ENCODE measurements around the gene C6orf15. TPM values are rescaled to one million over a fixed set of nuclear protein-coding genes. Genes with fewer than 3 reads are reported as not detected.

C6orf15 gene
- total RNA-seq, 1 experiment from 2014 or later = not detected

DNA sequence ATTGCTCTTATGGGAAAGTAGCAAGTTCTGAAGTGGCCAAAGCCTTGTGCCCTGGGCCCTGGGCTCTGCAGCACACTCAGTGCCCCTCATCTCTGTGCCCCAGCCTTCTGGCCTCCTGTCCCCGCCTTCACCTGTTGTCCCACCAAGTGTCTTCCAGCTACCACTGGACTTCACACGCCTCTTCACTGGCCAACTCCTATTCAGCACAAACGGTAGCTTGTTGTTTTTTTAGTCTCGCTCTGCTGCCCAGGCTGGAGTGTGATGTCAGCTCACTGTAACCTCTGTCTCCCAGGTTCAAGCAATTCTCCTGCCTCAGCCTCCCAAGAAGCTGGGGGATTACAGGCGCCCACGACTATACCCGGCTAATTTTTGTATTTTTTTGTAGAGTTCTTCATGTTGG, 40.4 kb upstream of the C6orf15 start:
- no peaks in the 10 kb centered on the region for H3K36me3 ChIP-seq (ENCODE audit: control insufficient read depth, insufficient read depth, low read length)
- Mint-ChIP-seq H3K36me3 (ENCODE audit: insufficient read depth, unreplicated experiment) (peaks cover 5% of the 10 kb centered on the region), H3K9me3 (ENCODE audit: unreplicated experiment) (no peaks in the 10 kb centered on the region), H3K27ac (ENCODE audit: unreplicated experiment) (no peak overlapping the region), H3K4me1 (ENCODE audit: low read depth, unreplicated experiment) (no peaks in the 10 kb centered on the region), H3K27me3 (ENCODE audit: insufficient read depth, unreplicated experiment) (no peaks in the 10 kb centered on the region), H3K4me3 (ENCODE audit: unreplicated experiment) (no peak overlapping the region)
- TF ChIP-seq, protein P1, sequence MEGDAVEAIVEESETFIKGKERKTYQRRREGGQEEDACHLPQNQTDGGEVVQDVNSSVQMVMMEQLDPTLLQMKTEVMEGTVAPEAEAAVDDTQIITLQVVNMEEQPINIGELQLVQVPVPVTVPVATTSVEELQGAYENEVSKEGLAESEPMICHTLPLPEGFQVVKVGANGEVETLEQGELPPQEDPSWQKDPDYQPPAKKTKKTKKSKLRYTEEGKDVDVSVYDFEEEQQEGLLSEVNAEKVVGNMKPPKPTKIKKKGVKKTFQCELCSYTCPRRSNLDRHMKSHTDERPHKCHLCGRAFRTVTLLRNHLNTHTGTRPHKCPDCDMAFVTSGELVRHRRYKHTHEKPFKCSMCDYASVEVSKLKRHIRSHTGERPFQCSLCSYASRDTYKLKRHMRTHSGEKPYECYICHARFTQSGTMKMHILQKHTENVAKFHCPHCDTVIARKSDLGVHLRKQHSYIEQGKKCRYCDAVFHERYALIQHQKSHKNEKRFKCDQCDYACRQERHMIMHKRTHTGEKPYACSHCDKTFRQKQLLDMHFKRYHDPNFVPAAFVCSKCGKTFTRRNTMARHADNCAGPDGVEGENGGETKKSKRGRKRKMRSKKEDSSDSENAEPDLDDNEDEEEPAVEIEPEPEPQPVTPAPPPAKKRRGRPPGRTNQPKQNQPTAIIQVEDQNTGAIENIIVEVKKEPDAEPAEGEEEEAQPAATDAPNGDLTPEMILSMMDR (IDR thresholded peaks at IDR 0.05; ENCODE audit: insufficient read depth in 1 of 2, low read depth in 1 of 2, low read length in 1 of 2, severe bottlenecking in 1 of 2, unreplicated experiment in 1 of 2) = no peak
- POLR2A ChIA-PET = no interaction called here
- CTCF ChIA-PET = interaction anchor here (0.7 kb wide), 1 partner anchor 34 kb away, joined by 5 read pairs; no protein-coding TSS in a partner anchor
- no peaks in the 10 kb centered on the region for H3K9me3 ChIP-seq
- no peak for DNase-seq
- intact Hi-C loops (cut with micrococcal nuclease; ENCODE audit: unreplicated experiment) = no loop called here
- no peak overlapping the region for H3K4me3 ChIP-seq (ENCODE audit: low read depth, low read length)
- no peaks in the 10 kb centered on the region for H3K27me3 ChIP-seq (replicated peaks; ENCODE audit: control insufficient read depth, insufficient read depth, low read length)
- BruUV-seq (replicated peaks) = no TSS peak
- peaks cover 5% of the 10 kb centered on the region; the same call in 1 of the 2 replicates for H3K4me1 ChIP-seq

DNA sequence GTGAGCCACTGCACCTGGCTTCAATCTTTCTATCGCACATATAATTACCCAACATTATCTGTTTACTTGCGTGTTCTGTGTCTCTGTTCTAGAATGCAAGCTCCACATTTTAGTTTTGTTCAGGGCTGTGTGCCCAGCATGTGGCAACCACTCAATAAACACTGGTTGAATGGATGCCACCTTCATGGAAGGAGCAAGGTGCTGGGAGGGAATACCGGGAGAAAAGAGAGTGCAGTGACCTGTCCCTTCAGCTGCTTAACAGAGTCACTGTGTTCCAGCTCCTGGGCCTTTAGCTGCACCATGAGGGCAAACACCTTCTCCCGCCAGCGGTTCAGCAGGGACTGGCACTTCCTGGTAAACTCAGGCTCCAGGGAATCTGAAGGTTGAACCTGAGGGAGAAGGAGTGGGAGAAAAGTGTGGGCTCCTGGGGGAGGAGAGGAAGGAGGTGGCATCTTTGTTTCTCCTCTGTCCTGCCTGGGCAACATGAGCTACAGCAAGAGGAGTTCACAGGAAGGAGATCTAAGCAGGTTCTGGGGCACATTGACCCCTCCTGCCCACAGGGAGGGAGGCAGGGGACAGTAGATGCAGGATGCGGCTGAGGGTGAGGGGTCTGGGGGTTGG, 37.6 kb upstream of the C6orf15 start:
- intact Hi-C loops (cut with micrococcal nuclease; ENCODE audit: unreplicated experiment) = no loop called here
- Histone ChIP-seq H3K4me1 (no peaks in the 10 kb centered on the region), H3K36me3 (ENCODE audit: control insufficient read depth, insufficient read depth, low read length) (no peaks in the 10 kb centered on the region), H3K9me3 (no peaks in the 10 kb centered on the region), H3K27me3 (replicated peaks; ENCODE audit: control insufficient read depth, insufficient read depth, low read length) (no peaks in the 10 kb centered on the region), H3K4me3 (ENCODE audit: low read depth, low read length) (no peak overlapping the region)
- ChIA-PET POLR2A (interaction anchor here (0.7 kb wide), 1 partner anchor 9 kb away, joined by 3 read pairs; the partner anchor contains the start of gene TCF19), CTCF (no interaction called here)
- Mint-ChIP-seq H3K36me3 (ENCODE audit: insufficient read depth, unreplicated experiment) (peaks cover 9% of the 10 kb centered on the region), H3K27me3 (ENCODE audit: insufficient read depth, unreplicated experiment) (no peaks in the 10 kb centered on the region), H3K9me3 (ENCODE audit: unreplicated experiment) (no peaks in the 10 kb centered on the region), H3K4me3 (ENCODE audit: unreplicated experiment) (no peak overlapping the region), H3K4me1 (ENCODE audit: low read depth, unreplicated experiment) (no peaks in the 10 kb centered on the region), H3K27ac (ENCODE audit: unreplicated experiment) (no peak overlapping the region)
- BruUV-seq (replicated peaks) = no TSS peak
- TF ChIP-seq, protein P1 (IDR thresholded peaks at IDR 0.05; ENCODE audit: insufficient read depth in 1 of 2, low read depth in 1 of 2, low read length in 1 of 2, severe bottlenecking in 1 of 2, unreplicated experiment in 1 of 2) = no peak
- DNase-seq = no peak

DNA sequence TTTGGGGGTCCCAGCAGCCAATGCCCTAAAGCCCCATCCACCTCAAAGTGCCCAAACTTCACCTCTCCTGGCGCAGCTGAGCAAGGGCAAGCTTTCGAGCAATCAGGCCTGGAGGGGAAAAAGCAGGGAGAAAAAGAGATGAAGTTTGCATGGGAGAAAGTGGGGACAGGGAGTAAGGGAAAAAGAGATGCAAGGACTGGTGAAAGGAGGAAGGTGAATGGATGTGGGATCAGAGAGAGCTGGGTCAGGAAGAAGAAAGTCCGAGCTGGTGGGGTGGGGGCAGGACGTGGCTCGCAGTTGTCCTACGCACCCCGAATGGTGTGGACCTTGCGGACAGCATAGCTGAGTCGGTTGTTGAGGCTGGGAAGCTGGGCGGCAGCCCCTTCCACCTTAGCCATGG, 33.0 kb upstream of the C6orf15 start:
- TF ChIP-seq, protein P1 (IDR thresholded peaks at IDR 0.05; ENCODE audit: insufficient read depth in 1 of 2, low read depth in 1 of 2, low read length in 1 of 2, severe bottlenecking in 1 of 2, unreplicated experiment in 1 of 2) = no peak
- Mint-ChIP-seq H3K27ac (ENCODE audit: unreplicated experiment) (no peak overlapping the region), H3K4me3 (ENCODE audit: unreplicated experiment) (no peak overlapping the region), H3K27me3 (ENCODE audit: insufficient read depth, unreplicated experiment) (no peaks in the 10 kb centered on the region), H3K4me1 (ENCODE audit: low read depth, unreplicated experiment) (no peaks in the 10 kb centered on the region), H3K36me3 (ENCODE audit: insufficient read depth, unreplicated experiment) (peaks cover 14% of the 10 kb centered on the region), H3K9me3 (ENCODE audit: unreplicated experiment) (no peaks in the 10 kb centered on the region)
- Histone ChIP-seq H3K4me1 (no peaks in the 10 kb centered on the region), H3K4me3 (ENCODE audit: low read depth, low read length) (no peak overlapping the region), H3K9me3 (no peaks in the 10 kb centered on the region), H3K27me3 (replicated peaks; ENCODE audit: control insufficient read depth, insufficient read depth, low read length) (no peaks in the 10 kb centered on the region), H3K36me3 (ENCODE audit: control insufficient read depth, insufficient read depth, low read length) (no peaks in the 10 kb centered on the region)
- no peak for DNase-seq
- intact Hi-C loops (cut with micrococcal nuclease; ENCODE audit: unreplicated experiment) = no loop called here
- ChIA-PET CTCF (no interaction called here), POLR2A (no interaction called here)
- no TSS peak for BruUV-seq (replicated peaks)

All from Caco-2 (cell line).